Stomach (tissue), 4 donors: ENCODE data around the gene XYLB.

Source experiments
- CTCF ChIP-seq, 7 experiments: fragments of 450-650 bp in 4 of 7; fragments of 200-600 bp in 3 of 7; sonication (generic) in 3 of 7; IDR thresholded peaks; one replicate each; pipeline ENCODE4 v1.5.1; 2016 to 2019; ENCODE audit warnings: antibody characterized with exemption in 7 of 7, control low read depth in 2 of 7, mild to moderate bottlenecking in 1 of 7
- POLR2A ChIP-seq, 4 donors: fragments of 450-650 bp; IDR thresholded peaks; one replicate each; pipeline ENCODE4 v1.6.1; 2016; ENCODE audit warnings: antibody characterized with exemption in 4 of 4, control low read depth in 2 of 4, mild to moderate bottlenecking in 1 of 4, moderate library complexity in 1 of 4
- POLR2AphosphoS5 ChIP-seq, 3 donors: sonication (generic); formaldehyde crosslinking; IDR thresholded peaks; one replicate each; pipeline ENCODE4 v1.6.1; 2016; ENCODE audit warnings: antibody characterized with exemption in 3 of 3

GRCh38 chr3:38369186-38369585 is 22.6 kb downstream of the XYLB start:
- TF ChIP-seq CTCF (IDR thresholded peaks at IDR 0.05) (no peak), POLR2A (IDR thresholded peaks at IDR 0.05) (no peak), POLR2AphosphoS5 (IDR thresholded peaks at IDR 0.05) (no peak)
